H4 (cell line): ENCODE results near the gene NOP58. TPM values are rescaled to one million over a fixed set of nuclear protein-coding genes. Genes with fewer than 3 reads are reported as not detected.
"Not testable (repeated sequence)": the region's sequence is repeated elsewhere in the genome, so short reads cannot be mapped to it uniquely, and the experiment has no call there.

Experiments used
- DNase-seq: peaks from one replicate; pipeline ENCODE4 v3.0.0-alpha.2; 2015; ENCODE audit warnings: low spot score
- total RNA-seq: library from RNA; depleted of rRNA; stranded (reverse); fragments of >200 nt; shearing (Covaris generic); gene quantifications from 2 replicates; pipeline ENCODE4 v1.2.3, GENCODE V29; 2014; rRNA removed

Gene NOP58, protein sequence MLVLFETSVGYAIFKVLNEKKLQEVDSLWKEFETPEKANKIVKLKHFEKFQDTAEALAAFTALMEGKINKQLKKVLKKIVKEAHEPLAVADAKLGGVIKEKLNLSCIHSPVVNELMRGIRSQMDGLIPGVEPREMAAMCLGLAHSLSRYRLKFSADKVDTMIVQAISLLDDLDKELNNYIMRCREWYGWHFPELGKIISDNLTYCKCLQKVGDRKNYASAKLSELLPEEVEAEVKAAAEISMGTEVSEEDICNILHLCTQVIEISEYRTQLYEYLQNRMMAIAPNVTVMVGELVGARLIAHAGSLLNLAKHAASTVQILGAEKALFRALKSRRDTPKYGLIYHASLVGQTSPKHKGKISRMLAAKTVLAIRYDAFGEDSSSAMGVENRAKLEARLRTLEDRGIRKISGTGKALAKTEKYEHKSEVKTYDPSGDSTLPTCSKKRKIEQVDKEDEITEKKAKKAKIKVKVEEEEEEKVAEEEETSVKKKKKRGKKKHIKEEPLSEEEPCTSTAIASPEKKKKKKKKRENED
- 75.6 and 84.7 TPM in 2 replicates for total RNA-seq

DNA sequence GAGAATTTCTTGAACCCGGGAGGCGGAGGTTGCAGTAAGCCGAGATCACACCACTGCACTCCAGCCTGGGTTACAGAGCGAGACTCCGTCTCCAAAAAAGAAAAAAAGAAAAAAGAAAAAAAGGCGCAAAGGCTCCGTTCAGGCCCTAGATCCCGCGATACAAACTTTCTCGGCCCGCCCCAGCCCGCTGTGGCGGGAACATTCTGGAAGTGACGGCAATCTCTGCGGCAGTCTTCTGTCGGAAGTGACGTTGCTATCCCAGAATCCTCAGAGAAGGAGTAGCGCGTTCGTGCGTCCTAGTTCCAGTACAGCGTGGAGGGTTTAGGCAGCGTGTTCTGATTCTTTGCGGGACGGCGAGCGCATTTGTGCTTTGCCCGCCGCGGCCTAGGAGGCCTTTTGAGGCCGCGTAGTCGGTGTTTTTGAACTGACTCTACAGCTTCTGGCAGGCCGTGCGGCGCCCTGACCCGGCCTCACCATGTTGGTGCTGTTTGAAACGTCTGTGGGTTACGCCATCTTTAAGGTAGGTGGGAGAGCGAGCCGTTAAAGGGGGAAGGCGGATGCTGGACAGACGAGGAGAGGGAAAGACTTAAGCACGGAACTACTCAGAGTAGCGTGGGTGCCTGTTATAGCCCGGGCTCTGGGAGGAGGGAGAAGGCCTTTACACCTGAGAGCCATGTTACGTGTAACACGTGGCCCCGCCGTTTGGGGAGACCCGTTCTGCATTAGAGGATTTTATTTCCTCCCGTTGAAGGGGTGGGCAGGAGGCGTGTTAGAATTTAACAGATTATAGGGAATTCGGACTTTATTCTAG lies at the start of gene NOP58:
Gene NOP58 (plus strand): TSS at position 297 of the 811 bp plus-strand sequence. CDS start 179 bp downstream, at position 476.
- peak; percentile 96 for DNase-seq

DNA sequence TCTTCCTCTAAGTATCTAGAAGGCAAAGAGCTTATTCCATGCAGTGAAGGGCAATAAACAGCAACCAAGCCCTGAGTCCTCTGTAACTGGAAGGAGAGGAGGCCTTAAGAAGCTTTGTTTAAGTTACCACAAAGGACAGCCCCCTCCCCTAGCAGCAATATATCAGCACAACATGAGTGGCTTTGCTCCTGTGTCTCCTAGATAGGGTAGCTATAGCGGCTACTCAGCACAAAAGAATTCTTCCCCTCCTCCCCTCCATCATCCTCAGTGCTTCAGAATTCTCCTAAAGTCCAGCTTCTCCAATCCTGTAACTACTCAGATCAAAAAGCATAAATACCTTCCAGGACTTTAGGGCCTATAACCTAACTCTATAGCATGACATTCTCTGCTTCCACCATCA lies 43.7 kb upstream of the NOP58 start:
- no peak for DNase-seq

DNA sequence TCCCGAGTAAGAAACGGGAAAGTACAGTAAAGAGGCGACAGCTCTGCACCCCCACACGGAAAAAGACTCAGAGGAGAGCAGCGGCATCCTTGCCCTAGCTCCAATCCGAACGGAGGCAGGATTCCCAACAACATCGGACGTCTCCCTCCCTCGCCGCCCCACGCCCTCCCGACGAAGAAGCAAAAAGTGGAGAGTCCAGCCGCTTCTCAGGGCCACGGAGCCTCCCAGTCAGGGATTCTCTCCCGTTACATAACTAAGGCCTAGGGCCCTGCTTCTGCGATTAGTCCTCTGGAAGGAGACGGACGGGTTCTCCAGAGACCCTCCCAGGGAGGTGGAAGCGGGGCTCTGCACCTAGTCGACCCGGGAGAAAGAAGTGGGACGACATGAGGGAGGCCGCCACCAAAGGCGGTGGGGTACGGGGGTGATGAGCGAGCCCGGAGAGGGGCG lies 27.8 kb upstream of the NOP58 start:
- peak; percentile 10 for DNase-seq

DNA sequence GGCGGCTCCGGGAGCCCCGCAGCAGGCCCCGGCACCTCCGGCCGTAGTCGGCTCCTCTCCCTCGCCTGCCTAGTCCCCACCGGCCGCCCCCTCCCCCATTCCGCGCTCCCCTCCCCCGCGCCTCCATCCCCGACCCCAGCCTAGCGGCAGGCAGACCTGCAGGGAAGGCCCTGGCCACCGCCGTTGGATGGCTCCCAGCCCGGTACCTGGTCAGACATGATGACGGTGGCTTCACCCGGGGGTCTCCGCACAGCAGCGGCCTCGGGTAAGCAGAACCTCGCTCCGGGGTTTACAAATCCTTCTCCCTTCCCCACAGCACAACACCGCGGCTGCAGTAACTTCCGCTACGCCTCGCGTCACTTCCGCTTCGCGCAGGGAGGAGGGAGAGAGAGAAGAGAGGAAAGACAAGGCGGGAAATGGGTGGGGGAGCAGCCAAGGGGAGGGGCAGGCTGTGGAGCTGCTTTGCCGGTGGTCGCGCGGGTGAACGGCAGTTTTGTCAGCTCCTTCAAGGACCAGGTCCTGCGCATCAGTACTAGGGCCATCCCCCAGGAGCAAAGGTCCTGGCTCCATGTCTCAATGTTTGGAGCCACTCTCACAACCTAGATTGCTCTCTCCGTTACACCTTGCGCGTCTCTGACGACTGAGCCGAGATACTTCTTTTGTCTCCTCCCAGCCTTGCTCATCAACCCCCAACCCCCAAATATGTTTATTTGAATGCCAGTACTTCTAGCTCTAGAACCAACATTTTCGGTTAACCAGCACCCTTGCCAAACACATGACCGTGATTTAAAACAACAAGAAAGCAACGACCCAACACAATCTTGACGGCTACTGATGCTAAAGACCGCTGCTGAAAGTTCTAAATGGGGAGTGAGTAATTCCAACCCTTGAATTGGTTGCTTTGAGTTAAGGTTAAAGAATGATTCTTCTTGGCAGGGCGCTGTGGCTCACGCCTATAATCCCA lies 27.0 kb upstream of the NOP58 start, which contains the start of gene SUMO1:
Gene SUMO1 (minus strand): TSS at position 364 of the 964 bp plus-strand sequence. CDS start 146 bp downstream, at position 218.
- peak; percentile 91 for DNase-seq

DNA sequence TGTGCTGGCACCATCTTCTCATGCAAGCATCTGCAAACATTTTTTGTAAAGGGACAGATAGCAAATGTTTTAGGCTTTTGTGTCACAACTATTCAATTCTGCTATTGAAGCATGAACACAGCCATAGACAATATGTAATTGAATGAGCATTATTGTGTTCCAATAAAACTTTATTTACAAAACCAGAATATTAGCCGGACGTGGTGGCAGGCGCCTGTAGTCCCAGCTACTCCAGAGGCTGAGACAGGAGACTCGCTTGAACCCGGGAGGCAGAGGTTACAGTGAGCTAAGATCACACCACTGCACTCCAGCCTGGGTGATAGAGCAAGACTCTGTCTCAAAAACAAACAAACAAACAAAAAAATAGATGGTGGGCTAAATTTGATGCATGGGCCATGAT lies 17.9 kb upstream of the NOP58 start:
- not testable (repeated sequence) for DNase-seq

DNA sequence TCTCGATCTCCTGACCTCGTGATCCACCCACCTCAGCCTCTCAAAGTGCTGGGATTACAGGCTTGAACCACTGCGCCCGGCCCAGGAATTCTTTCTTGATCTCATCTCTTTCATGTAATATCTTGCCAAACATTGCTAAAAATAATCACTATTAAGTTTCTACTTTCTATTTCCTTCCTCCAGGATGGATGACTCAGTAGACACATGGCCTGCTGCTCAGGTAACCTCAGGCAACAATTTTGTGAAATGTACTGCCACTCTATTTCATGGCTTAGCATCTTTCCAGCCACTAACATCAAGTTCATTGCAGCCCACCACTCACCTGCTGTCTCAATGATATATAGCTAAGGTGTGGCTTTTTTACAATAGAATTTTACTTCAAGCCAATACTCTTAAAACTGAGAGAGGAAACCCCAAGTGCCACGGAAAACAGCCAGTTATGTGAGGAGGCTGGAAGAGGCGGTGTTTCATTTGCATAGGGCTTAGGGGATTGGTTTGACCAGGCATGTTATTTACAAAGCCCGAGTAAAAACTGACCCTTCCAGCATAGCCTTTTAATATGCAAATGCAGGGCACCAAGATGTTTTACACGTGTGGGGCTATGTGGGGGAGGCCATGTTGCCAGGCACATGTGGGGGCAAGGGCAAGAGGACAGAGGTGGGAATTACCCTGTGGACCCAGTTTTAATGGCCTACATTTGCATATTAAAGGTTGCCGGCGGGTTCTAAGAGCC lies 15.9 kb upstream of the NOP58 start:
- DNase-seq: no peak

DNA sequence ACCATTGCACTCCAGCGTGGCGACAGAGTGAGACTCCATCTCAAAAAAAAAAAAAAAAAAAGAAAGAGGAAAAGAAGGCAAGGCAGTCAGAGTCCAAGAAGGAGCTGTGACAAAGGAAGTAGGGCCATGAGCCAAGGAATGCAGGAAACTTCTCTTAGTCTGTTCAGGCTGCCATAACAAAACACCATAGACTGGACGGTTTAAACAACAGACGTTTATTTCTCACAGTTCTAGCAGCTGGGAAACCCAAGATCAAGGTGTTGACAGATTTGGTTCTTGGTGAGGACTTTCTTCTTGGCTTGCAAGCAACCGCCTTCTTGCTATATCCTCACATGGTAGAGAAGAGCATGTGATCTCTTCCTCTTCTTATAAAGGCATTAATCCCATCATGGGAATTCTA lies 14.1 kb upstream of the NOP58 start:
- no peak for DNase-seq

DNA sequence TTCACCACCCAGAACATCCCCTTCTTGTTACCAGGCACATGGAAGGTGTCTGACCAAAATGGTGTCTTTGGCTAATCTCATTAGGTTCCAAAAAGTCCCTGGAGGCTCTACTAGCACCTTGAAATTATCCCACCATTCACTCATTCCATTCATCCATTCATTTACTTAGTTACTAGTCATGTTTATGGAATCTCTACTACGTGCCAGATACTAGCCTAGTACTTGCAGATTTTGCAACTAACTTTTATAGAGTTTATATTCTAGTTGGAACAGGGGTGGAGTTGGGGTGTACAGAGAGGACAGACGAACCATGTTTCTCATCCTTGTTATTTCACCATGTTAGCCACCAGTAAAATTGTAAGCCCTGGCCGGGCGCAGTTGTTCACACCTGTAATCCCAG lies 4.0 kb upstream of the NOP58 start:
- DNase-seq: no peak

DNA sequence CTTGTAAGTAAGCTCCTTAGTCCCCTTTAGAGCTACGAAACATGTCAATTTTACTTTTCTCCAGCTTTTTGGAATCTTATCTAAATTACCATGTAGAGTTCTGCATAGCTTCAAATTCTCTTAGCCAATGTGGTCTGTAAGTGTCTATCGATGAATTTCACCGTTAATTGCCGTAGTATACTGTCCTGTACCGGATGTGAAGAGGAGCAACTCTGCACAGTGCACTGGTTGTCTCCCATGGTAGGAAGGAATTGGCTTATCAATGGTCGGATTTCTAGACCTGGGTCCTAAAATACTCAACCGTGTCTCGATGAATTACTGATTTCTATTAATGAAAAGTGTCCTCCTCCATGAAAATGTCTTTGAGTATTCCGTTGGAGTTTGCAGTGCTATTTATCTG lies 1.9 kb downstream of the NOP58 start:
- DNase-seq: no peak

DNA sequence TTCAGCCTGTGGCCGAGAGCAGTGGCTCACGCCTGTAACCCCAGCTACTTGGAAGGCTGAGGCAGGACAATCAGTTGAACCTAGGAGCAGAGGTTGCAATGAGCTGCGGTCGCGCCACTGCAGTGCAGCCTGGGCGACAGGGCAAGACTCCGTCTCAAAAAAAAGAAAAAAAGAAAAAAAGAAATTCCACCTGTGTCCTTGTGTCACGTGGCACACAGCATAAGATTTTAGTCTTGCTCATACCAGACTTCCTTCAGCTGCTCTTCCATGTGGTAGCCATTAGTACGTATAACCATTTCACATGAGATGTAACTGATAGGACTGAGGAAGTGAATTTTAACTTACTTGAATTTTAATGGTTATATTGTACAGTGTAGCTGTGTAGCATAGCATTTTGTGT lies 4.0 kb downstream of the NOP58 start:
- no peak for DNase-seq

DNA sequence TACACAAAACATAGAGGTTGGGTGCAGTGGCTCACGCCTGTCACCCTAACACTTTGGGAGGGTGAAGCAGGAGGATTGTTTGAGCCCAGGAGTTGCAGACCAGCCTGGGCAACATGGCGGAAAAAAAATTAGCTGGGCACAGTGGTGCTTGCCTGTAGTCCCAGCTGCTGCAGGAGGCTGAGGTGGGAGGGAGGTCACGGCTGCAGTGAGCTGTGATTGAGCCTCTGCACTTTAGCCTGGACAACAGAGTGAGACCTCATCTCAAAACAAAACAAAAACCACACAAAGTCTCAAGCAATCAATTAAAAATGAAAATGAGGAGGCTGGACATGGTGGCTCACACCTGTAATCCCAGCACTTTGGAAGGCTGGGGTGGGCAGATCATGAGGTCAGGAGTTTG lies 4.9 kb downstream of the NOP58 start:
- no peak for DNase-seq

DNA sequence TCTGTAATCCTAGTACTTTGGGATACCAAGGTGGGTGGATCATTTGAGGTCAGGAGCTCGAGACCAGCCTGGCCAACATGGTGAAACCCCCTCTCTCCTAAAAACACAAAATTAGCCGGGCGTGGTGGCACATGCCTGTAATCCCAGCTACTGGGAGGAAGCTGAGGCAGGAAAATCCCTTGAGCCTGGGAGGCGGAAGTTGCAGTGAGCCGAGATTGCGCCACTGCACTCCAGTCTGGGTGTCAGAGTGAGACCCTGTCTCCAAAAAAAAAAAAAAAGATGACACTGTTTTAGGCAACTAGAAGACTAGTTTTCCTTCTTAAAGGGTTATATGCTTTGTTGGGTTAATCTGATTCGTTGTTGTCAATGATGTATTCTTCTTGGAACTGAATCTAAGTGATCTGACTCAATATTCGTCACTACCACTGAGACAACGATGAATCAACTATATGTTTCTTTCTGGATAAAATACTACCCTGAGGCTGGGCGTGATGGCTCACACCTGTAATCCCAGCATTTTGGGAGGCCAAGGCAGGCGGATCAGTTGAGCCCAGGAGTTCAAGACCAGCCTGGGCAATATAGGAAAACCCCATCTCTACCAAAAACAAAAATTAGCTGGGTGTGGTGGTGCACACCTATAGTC lies 10.6 kb downstream of the NOP58 start:
- not testable (repeated sequence) for DNase-seq

DNA sequence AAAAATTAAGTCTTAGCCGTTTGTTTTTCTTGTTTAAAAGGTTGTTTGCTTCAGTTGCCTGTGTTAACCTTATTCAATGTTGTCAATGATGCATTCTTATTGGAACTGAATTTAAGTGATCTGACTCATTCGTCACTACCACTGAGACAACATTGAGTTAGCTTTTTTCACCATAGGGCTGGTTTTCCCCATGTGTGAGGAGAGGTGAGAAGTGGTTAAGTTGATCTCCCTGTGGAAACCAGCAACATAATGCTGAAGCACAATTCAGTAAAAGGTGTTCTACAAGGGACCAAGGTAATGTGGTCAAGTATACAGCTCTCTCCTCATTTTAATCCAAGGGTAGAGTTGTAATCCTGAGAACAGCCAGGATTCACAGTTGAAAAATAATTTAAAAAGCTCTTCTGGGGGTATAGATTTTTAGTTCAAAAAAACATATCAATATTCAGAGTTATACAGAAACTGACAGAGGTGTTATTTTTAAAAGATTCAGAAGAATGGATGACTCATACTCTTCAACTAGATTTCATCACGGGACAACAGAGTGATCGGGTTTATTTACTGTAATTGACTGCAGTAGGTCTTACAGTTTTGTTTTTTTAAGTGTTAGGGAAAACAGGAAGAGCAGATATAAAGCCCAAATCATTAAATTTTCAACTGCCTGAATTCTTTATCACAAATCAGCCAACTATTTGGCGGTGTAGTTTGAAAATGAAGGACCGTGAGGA lies 12.6 kb downstream of the NOP58 start:
- peak; percentile 14 for DNase-seq

DNA sequence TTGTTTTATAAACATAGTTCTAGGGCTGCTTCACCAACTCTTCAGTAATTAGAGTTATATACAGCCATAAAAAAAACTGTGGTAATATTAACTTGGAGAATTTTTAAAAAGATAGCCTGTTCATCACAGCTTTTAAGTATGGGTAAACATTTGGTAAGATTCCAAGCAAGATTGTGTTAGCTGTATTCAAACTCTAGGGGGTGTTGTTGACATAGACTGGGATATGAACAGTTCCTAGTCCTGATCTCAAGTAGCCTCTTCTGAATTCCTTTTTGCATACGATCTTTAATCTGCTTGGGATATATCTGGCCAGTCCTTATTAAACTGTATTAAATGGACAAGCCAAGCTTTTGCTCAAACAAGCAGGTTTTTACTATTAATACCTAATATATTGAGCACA lies 13.4 kb downstream of the NOP58 start:
- peak; percentile 58 for DNase-seq

DNA sequence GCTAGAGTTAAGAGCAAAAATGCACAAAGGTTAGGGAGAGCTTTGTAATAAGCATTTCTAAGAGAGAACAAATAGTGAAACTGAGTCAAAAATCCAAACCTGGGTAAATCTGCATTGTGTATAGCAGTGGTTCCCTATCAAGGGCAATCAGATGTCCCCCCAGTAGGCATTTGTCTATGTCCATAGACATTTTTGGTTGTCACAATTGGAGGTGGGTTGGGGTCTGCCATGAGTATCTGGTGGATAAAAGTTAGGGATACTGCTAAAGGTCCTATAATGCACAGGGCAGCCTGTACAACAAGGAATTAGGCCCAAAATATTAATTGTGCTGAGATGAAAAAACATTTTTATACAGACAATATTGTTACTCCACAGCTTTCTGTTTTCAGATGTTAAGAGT lies 21.0 kb downstream of the NOP58 start:
- no peak for DNase-seq

DNA sequence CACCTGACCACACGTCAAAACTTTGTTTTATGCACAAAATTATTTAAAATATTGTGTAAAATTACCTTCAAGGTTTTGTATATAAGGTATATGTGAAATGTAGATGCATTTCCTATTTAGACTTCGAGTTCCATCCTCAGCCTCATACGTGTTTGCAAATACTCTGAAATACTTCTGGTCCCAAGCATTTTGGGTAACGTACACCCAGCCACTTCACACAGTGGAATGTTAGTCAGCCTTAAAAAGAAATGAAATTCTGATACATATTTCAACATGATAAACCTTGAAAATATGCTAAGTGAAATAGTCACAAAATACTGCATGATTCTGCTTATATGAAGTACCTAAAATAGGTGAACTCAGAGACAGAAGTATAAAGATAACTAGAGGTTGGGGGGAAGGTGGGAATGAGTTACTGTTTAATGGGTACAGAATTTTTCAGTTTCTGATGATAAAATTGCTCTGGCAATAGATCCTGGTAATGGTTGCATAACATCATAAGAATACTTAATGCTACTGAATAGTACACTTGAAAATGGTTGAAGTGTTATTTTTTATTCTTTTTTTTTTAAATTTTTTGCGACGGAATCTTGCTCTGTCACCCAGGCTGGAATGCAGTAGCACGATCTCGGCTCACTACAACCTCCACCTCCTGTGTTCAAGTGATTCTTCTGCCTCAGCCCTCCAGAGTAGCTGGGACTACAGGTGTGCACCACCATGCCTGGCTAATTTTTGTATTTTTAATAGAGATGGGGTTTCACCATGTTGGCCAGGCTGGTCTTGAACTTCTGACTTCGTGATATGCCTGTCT lies 24.0 kb downstream of the NOP58 start:
- no peak for DNase-seq

DNA sequence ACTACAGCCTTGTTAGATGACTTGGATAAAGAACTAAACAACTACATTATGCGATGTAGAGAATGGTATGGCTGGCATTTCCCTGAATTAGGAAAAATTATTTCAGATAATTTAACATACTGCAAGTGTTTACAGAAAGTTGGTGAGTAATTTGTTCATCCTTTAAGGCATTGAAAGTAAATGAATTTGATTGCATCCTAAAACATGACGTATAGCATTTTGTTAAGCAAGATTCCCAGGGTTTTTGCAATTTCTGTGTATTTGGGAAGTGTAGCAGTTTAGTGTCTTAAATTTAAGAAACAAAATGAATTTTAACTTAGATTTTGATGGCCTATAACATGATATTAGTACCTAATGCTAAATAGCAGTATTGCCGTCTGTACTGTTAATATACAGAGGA lies 24.8 kb downstream of the NOP58 start:
- DNase-seq: no peak

DNA sequence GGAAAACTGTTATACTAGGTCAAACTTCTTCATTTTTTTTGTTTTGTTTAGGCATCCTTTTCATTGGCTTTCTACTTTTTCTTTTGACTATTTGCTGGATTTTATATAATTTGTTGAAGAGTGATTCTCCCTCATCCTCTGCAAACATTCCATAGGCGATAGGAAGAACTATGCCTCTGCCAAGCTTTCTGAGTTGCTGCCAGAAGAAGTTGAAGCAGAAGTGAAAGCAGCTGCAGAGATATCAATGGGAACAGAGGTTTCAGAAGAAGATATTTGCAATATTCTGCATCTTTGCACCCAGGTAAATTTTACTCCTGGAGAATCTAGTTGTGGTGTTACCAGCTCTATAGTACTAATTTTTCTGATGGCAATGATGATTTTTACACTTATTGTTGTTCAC lies 25.4 kb downstream of the NOP58 start:
- no peak for DNase-seq

DNA sequence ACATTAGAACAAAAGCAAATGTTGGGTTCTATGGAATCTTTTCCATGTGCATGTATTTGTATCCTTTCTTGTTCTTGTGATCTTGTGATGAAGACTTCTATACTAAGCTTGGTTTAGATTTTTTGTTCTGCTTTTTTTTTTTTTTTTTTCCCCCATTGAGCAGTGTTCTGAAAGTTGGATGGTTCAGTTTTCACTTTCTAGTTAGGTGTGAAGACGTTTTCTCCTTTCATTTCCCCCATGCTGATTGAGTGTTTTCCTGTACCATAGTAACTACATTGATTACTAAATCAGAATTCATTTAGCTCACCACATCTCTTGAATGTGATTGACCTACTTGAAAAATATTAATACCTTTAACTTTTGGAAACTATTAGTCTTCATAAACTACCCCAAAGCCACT lies 34.1 kb downstream of the NOP58 start:
- no peak for DNase-seq
